ENCODE measurements around the gene CGA. TPM values are rescaled to one million over a fixed set of nuclear protein-coding genes. Genes with fewer than 3 reads are reported as not detected.

The CGA gene
- total RNA-seq, 1 donor from 2014 or later, result not detected

GRCh38 chr6:87053312-87053711 lies 41.6 kb downstream of the CGA start:
- no peak overlapping the region for H3K27ac Mint-ChIP-seq (ENCODE audit: unreplicated experiment)
- H3K4me3 Mint-ChIP-seq (ENCODE audit: unreplicated experiment), result no peak overlapping the region
- peaks cover 53% of the 10 kb centered on the region for H3K27me3 Mint-ChIP-seq (ENCODE audit: low read depth)
- no peak for DNase-seq (ENCODE audit: low spot score)
- TF ChIP-seq CTCF (IDR thresholded peaks at IDR 0.05), result no peak
- no peaks in the 10 kb centered on the region for H3K9me3 Mint-ChIP-seq (ENCODE audit: low read depth)
- H3K36me3 Mint-ChIP-seq (ENCODE audit: low read depth), result no peaks in the 10 kb centered on the region
- H3K4me1 Mint-ChIP-seq (ENCODE audit: low read depth), result no peaks in the 10 kb centered on the region

GRCh38 chr6:87049779-87050178 lies 45.1 kb downstream of the CGA start:
- no peak for DNase-seq (ENCODE audit: low spot score)
- no peaks in the 10 kb centered on the region for H3K4me1 Mint-ChIP-seq (ENCODE audit: low read depth)
- H3K4me3 Mint-ChIP-seq (ENCODE audit: unreplicated experiment), result no peak overlapping the region
- no peaks in the 10 kb centered on the region for H3K36me3 Mint-ChIP-seq (ENCODE audit: low read depth)
- no peaks in the 10 kb centered on the region for H3K9me3 Mint-ChIP-seq (ENCODE audit: low read depth)
- peaks cover 43% of the 10 kb centered on the region for H3K27me3 Mint-ChIP-seq (ENCODE audit: low read depth)
- TF ChIP-seq CTCF (IDR thresholded peaks at IDR 0.05), result no peak
- H3K27ac Mint-ChIP-seq (ENCODE audit: unreplicated experiment), result no peak overlapping the region

- Mint-ChIP-seq H3K27ac (ENCODE audit: unreplicated experiment) (no peak overlapping the region), H3K4me3 (ENCODE audit: unreplicated experiment) (no peak overlapping the region), H3K36me3 (ENCODE audit: low read depth) (no peaks in the 10 kb centered on the region), H3K27me3 (ENCODE audit: low read depth) (peaks cover 33% of the 10 kb centered on the region), H3K4me1 (ENCODE audit: low read depth) (no peaks in the 10 kb centered on the region), H3K9me3 (ENCODE audit: low read depth) (no peaks in the 10 kb centered on the region)
- DNase-seq (ENCODE audit: low spot score), result no peak
- no peak for TF ChIP-seq CTCF (IDR thresholded peaks at IDR 0.05)
These were observed 49.3 kb downstream of the CGA start for GRCh38 chr6:87045521-87046075.

GRCh38 chr6:87040729-87041128 lies 54.2 kb downstream of the CGA start:
- H3K27me3 Mint-ChIP-seq (ENCODE audit: low read depth), result peaks cover 9% of the 10 kb centered on the region
- TF ChIP-seq CTCF (IDR thresholded peaks at IDR 0.05), result no peak
- H3K27ac Mint-ChIP-seq (ENCODE audit: unreplicated experiment), result no peak overlapping the region
- no peak for DNase-seq (ENCODE audit: low spot score)
- peaks cover 9% of the 10 kb centered on the region for H3K9me3 Mint-ChIP-seq (ENCODE audit: low read depth)
- no peaks in the 10 kb centered on the region for H3K4me1 Mint-ChIP-seq (ENCODE audit: low read depth)
- no peaks in the 10 kb centered on the region for H3K36me3 Mint-ChIP-seq (ENCODE audit: low read depth)
- no peak overlapping the region for H3K4me3 Mint-ChIP-seq (ENCODE audit: unreplicated experiment)

Other genes starting within 250 kb of the CGA start
- gene HTR1E, start 157.6 kb downstream of the CGA start, total RNA-seq, result not detected in 3 replicates
- 34.6 to 39.6 TPM (median 39.0 TPM) in 3 replicates for gene ZNF292, start 60.5 kb upstream of the CGA start, total RNA-seq
- 5.5 to 9.6 TPM (median 8.7 TPM) in 3 replicates for gene SMIM8, start 227.5 kb upstream of the CGA start, total RNA-seq
- gene GJB7, start 234.2 kb upstream of the CGA start, total RNA-seq, result 0.67 to 0.77 TPM in 2 of 3 replicates, not detected in the other
- 1.2 to 3.3 TPM (median 1.7 TPM) in 3 replicates for gene C6orf163, start 249.7 kb upstream of the CGA start, total RNA-seq

All from chondrocyte (in vitro differentiated cells).